BLaER1 (cell line): Measurements from ENCODE around the gene KMT2A.

Source experiments
- H3K27ac ChIP-seq: shearing (Covaris generic); formaldehyde crosslinking; 2 replicates; pipeline ENCODE4 v1.8.1; 2022
- H3K27me3 ChIP-seq: shearing (Covaris generic); formaldehyde crosslinking; 2 replicates; pipeline ENCODE4 v1.8.1; 2022
- H3K36me3 ChIP-seq: shearing (Covaris generic); formaldehyde crosslinking; 2 replicates; pipeline ENCODE4 v1.8.1; 2022
- H3K4me1 ChIP-seq: shearing (Covaris generic); formaldehyde crosslinking; 2 replicates; pipeline ENCODE4 v1.8.1; 2022
- H3K4me2 ChIP-seq: shearing (Covaris generic); formaldehyde crosslinking; 2 replicates; pipeline ENCODE4 v1.8.1; 2022
- H3K4me3 ChIP-seq: shearing (Covaris generic); formaldehyde crosslinking; 2 replicates; pipeline ENCODE4 v1.8.1; 2022
- H3K9ac ChIP-seq: shearing (Covaris generic); formaldehyde crosslinking; 2 replicates; pipeline ENCODE4 v1.8.1; 2022
- H3K9me3 ChIP-seq: shearing (Covaris generic); formaldehyde crosslinking; 2 replicates; pipeline ENCODE4 v1.8.1; 2022
- H4K20me1 ChIP-seq: shearing (Covaris generic); formaldehyde crosslinking; 2 replicates; pipeline ENCODE4 v1.8.1; 2022
- Cebpa-rat ChIP-seq: shearing (Covaris generic); IDR thresholded peaks from 2 replicates; pipeline ENCODE4 v1.8.1; 2022

The KMT2A gene

GRCh38 chr11:118519549-118519948 is 83.3 kb downstream of the KMT2A start:
- no peak for TF ChIP-seq Cebpa-rat
- Histone ChIP-seq H3K9ac (no peak overlapping the region), H4K20me1 (peaks cover 36% of the 10 kb centered on the region), H3K36me3 (peaks cover 96% of the 10 kb centered on the region), H3K4me1 (peaks cover 59% of the 10 kb centered on the region), H3K4me2 (no peak overlapping the region), H3K9me3 (no peaks in the 10 kb centered on the region), H3K4me3 (no peak overlapping the region), H3K27me3 (no peaks in the 10 kb centered on the region), H3K27ac (no peak overlapping the region)

- Histone ChIP-seq H4K20me1 (peaks cover 47% of the 10 kb centered on the region), H3K4me2 (peak overlapping the region; percentile 72), H3K27me3 (no peaks in the 10 kb centered on the region), H3K27ac (peak overlapping the region; percentile 79), H3K9me3 (no peaks in the 10 kb centered on the region), H3K36me3 (peaks cover 83% of the 10 kb centered on the region), H3K4me3 (no peak overlapping the region), H3K9ac (peak overlapping the region; percentile 51; the same call in 1 of the 2 replicates), H3K4me1 (peaks cover 71% of the 10 kb centered on the region)
- no peak for TF ChIP-seq Cebpa-rat
Measured at GRCh38 chr11:118521892-118522311, 85.6 kb downstream of the KMT2A start.

GRCh38 chr11:118522571-118523072 is 86.3 kb downstream of the KMT2A start:
- peaks cover 78% of the 10 kb centered on the region for H3K4me1 ChIP-seq
- no peaks in the 10 kb centered on the region for H3K27me3 ChIP-seq
- no peaks in the 10 kb centered on the region for H3K9me3 ChIP-seq
- H3K4me3 ChIP-seq: no peak overlapping the region
- H3K27ac ChIP-seq: peak overlapping the region; percentile 79
- H3K4me2 ChIP-seq: peak overlapping the region; percentile 72
- TF ChIP-seq Cebpa-rat: no peak
- H4K20me1 ChIP-seq: peaks cover 47% of the 10 kb centered on the region
- H3K9ac ChIP-seq: peak overlapping the region; percentile 51; the same call in 1 of the 2 replicates
- H3K36me3 ChIP-seq: peaks cover 83% of the 10 kb centered on the region

- peaks cover 76% of the 10 kb centered on the region for H3K36me3 ChIP-seq
- H3K27ac ChIP-seq: peak overlapping the region; percentile 79
Measured at GRCh38 chr11:118524356-118524755, 88.1 kb downstream of the KMT2A start.

GRCh38 chr11:118524757-118525470 is 88.6 kb downstream of the KMT2A start:
- peak overlapping the region; percentile 79 for H3K27ac ChIP-seq
- H3K9me3 ChIP-seq: no peaks in the 10 kb centered on the region
- no peaks in the 10 kb centered on the region for H3K27me3 ChIP-seq
- no peak for TF ChIP-seq Cebpa-rat
- H3K9ac ChIP-seq: peak overlapping the region; percentile 65; the same call in 1 of the 2 replicates
- peaks cover 88% of the 10 kb centered on the region for H3K4me1 ChIP-seq
- H3K36me3 ChIP-seq: peaks cover 70% of the 10 kb centered on the region
- no peak overlapping the region; the same call in 1 of the 2 replicates for H3K4me3 ChIP-seq
- peaks cover 47% of the 10 kb centered on the region for H4K20me1 ChIP-seq
- H3K4me2 ChIP-seq: peak overlapping the region; percentile 72

More at GRCh38 chr11:118524356-118524755, 88.1 kb downstream of the KMT2A start:
- no peaks in the 10 kb centered on the region for H3K27me3 ChIP-seq
- peaks cover 86% of the 10 kb centered on the region for H3K4me1 ChIP-seq
- no peaks in the 10 kb centered on the region for H3K9me3 ChIP-seq
- H3K4me3 ChIP-seq: no peak overlapping the region; the same call in 1 of the 2 replicates
- H3K9ac ChIP-seq: peak overlapping the region; percentile 65
- peak overlapping the region; percentile 72 for H3K4me2 ChIP-seq
- TF ChIP-seq Cebpa-rat: no peak
- peaks cover 47% of the 10 kb centered on the region for H4K20me1 ChIP-seq

- Histone ChIP-seq H3K9ac (no peak overlapping the region), H3K4me3 (no peak overlapping the region), H3K4me1 (peaks cover 79% of the 10 kb centered on the region), H3K9me3 (no peaks in the 10 kb centered on the region), H3K36me3 (peaks cover 53% of the 10 kb centered on the region), H3K27ac (no peak overlapping the region), H3K27me3 (no peaks in the 10 kb centered on the region), H3K4me2 (no peak overlapping the region), H4K20me1 (peaks cover 39% of the 10 kb centered on the region)
- no peak for TF ChIP-seq Cebpa-rat
Measured at GRCh38 chr11:118526688-118527087, 90.4 kb downstream of the KMT2A start.

GRCh38 chr11:118527109-118527508 is 90.8 kb downstream of the KMT2A start, which contains the start of gene TTC36:
Gene TTC36, plus strand, starts transcription at chr11:118527474. Its CDS starts 21 bp downstream, at chr11:118527495.
- H3K9ac ChIP-seq: no peak within 1 kb of the TSS
- no peak within 1 kb of the TSS for H3K4me3 ChIP-seq
- H3K27me3 ChIP-seq: no peaks in the 10 kb centered on the region
- H3K9me3 ChIP-seq: no peaks in the 10 kb centered on the region
- no peak within 1 kb of the TSS; the same call in 1 of the 2 replicates for H3K27ac ChIP-seq
- H4K20me1 ChIP-seq: peaks cover 35% of the 10 kb centered on the region
- no peak within 1 kb of the TSS for H3K4me2 ChIP-seq
- TF ChIP-seq Cebpa-rat: no peak
- H3K4me1 ChIP-seq: peaks cover 79% of the 10 kb centered on the region
- H3K36me3 ChIP-seq: peaks cover 49% of the 10 kb centered on the region

- Histone ChIP-seq H3K27me3 (no peaks in the 10 kb centered on the region), H3K27ac (no peak overlapping the region; the same call in 1 of the 2 replicates), H3K36me3 (peaks cover 43% of the 10 kb centered on the region), H4K20me1 (peaks cover 21% of the 10 kb centered on the region), H3K4me1 (peaks cover 67% of the 10 kb centered on the region), H3K9me3 (no peaks in the 10 kb centered on the region), H3K9ac (no peak overlapping the region), H3K4me3 (no peak overlapping the region), H3K4me2 (0 out of 2 replicates have a peak overlapping the region, but pooled peaks have one; percentile 80)
- no peak for TF ChIP-seq Cebpa-rat
Measured at GRCh38 chr11:118528511-118528910, 92.2 kb downstream of the KMT2A start.

GRCh38 chr11:118529584-118530175 is 93.4 kb downstream of the KMT2A start:
- Histone ChIP-seq H3K4me2 (peak overlapping the region; percentile 80), H3K27me3 (no peaks in the 10 kb centered on the region), H3K4me3 (peak overlapping the region; percentile 84), H4K20me1 (peaks cover 9% of the 10 kb centered on the region), H3K9ac (peak overlapping the region; percentile 89), H3K36me3 (peaks cover 46% of the 10 kb centered on the region), H3K27ac (no peak overlapping the region), H3K4me1 (peaks cover 56% of the 10 kb centered on the region), H3K9me3 (no peaks in the 10 kb centered on the region)
- no peak for TF ChIP-seq Cebpa-rat
